HUES64 (cell line): ENCODE data around the gene NDUFB11. TPM values are rescaled to one million over a fixed set of nuclear protein-coding genes. Genes with fewer than 3 reads are reported as not detected.
A peak's percentile ranks its signal among the peaks of the same experiment; 100 is the strongest.

ENCODE experiments used
- H3K27ac ChIP-seq: 2 replicates; pipeline ENCODE4 v1.7.0; 2013; ENCODE audit warnings: low read depth, low read length, inconsistent platforms
- H3K27me3 ChIP-seq: 2 replicates; pipeline ENCODE4 v1.6.1; 2013; ENCODE audit warnings: mild to moderate bottlenecking, low read length; ENCODE audit not compliant: insufficient read depth
- H3K36me3 ChIP-seq: 2 replicates; pipeline ENCODE4 v1.6.1; 2013; ENCODE audit warnings: mild to moderate bottlenecking, low read length; ENCODE audit not compliant: insufficient read depth
- H3K4me1 ChIP-seq: 2 replicates; pipeline ENCODE4 v1.6.1; 2013; ENCODE audit warnings: mild to moderate bottlenecking, low read length, moderate library complexity; ENCODE audit not compliant: insufficient read depth
- H3K4me3 ChIP-seq: 2 replicates; pipeline ENCODE4 v1.5.1; 2013; ENCODE audit warnings: mild to moderate bottlenecking, low read length, moderate library complexity
- H3K9ac ChIP-seq: 2 replicates; pipeline ENCODE4 v1.6.1; 2013; ENCODE audit warnings: mild to moderate bottlenecking, low read depth, low read length
- H3K9me3 ChIP-seq: 2 replicates; pipeline ENCODE4 v1.6.1; 2013; ENCODE audit warnings: low read depth, low read length; ENCODE audit not compliant: insufficient read depth
- WGBS: fragments of 150-250, 120-280 bp; methylation state at CpG from one replicate; pipeline ENCODE4 v1.1.7; 2013; ENCODE audit warnings: missing lambda C conversion rate; 5-methylcytosine and 5-hydroxymethylcytosine counted together
- polyA plus RNA-seq, 2 experiments: library from polyadenylated mRNA; stranded (reverse); fragments of 50-300 nt; gene quantifications; one replicate each; pipeline ENCODE4 v1.2.3, GENCODE V29; 2013

NDUFB11 gene
- 89.2 TPM for polyA plus RNA-seq (2013, experiment 1 of 2)
- 90.6 TPM for polyA plus RNA-seq (2013, experiment 2 of 2)

DNA sequence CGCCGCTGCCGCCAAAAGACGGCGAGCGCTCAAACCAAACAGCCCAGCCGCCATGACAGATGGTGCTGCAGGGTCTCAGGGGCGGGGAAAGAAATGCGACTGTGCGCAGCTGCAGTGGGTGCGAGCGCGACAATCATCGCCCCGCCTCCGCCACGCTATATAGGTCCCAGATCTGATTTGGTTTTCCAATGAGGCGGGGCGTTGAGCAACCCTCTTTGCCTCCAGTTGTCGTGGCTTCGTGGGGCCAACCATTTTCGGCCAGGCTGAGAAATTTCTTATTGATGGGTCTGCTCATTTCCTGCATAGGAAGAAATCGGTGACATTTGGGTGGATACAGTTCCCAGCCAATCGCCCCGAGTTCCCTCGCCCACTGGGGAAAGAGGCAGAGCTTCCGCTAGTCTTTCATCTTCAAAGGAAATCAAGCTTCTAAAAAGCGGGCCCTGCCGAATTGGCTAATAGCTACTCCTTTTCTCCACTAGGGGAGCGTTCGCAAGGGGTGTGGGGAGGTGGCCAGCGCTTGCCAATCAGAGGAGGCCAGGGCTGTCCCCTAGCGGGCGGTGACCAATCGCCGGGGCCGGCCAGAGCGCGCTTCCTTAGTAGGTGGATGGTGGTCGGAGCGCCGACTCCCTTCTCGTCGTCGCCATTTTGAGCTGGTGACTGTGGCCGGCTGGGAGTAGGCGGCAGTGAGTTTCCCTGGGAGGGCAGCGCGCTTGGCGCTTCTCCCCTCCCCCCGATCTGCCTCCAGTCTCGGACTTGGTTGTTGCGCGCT lies at the start of gene NDUFB11, which contains the start of gene RBM10:
Gene NDUFB11, minus strand, starts transcription at position 77 of the 769 bp plus-strand sequence. Its CDS starts 23 bp downstream, at position 54.
Gene RBM10, plus strand, starts transcription at position 596 of the 769 bp plus-strand sequence. CDS start 2,261 bp downstream, outside the sequence.
- Histone ChIP-seq H3K27ac (peak within 1 kb of the TSS; percentile 97), H3K9me3 (no peaks in the 10 kb centered on the region), H3K4me3 (peak within 1 kb of the TSS; percentile 98), H3K36me3 (peaks cover 25% of the 10 kb centered on the region), H3K27me3 (no peaks in the 10 kb centered on the region), H3K9ac (peak within 1 kb of the TSS; percentile 95), H3K4me1 (0 out of 2 replicates have a peak, but pooled peaks cover 5% of the 10 kb centered on the region)
- WGBS: 1% methylated on average over 50 of the region's 54 CpGs

DNA sequence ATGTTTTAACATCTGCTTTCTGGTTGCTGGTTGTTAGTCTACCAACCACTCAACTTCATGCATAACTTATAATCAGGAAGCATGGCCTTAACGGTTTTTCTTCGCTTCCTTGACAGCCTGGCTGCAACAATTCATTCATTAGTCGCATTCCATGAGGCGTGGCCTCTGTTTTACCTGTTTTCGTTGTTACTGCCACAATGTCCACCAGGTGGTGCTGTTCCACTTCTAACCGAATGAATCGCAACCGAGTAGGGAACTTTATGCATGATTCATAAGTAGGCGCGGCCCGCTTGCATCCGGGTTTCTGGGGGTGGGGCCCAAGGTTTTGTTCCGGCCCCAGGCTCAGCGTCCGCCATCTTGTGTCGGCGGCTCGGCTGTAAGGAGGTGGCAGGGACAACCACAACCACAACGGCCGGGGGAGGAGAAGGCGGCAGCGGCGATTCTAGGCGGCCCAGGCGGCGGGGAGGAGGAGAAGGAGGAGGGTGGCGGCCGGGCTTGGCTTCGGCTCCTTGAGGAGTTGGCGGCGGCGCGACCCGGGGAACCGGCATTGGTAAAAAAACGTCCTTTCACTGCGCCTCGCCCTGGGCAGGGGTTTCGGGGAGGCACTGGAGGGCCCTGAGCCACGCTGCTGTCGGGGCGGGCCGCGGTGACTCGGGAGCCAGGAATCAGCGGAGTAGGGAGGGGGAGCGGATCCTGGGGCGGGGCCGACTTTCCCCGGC lies 49.1 kb upstream of the NDUFB11 start, which contains the start of gene UBA1:
Gene UBA1, plus strand, starts transcription at position 355 of the 719 bp plus-strand sequence. CDS start 4,974 bp downstream, outside the sequence.
- Histone ChIP-seq H3K4me1 (peaks cover 21% of the 10 kb centered on the region; the same call in 1 of the 2 replicates), H3K27me3 (peaks cover 6% of the 10 kb centered on the region; the same call in 1 of the 2 replicates), H3K9ac (peak within 1 kb of the TSS; percentile 97), H3K36me3 (peaks cover 33% of the 10 kb centered on the region), H3K27ac (peak within 1 kb of the TSS; percentile 90), H3K9me3 (no peaks in the 10 kb centered on the region), H3K4me3 (peak within 1 kb of the TSS; percentile 94)
- 2% methylated on average over 50 of the region's 50 CpGs for WGBS

DNA sequence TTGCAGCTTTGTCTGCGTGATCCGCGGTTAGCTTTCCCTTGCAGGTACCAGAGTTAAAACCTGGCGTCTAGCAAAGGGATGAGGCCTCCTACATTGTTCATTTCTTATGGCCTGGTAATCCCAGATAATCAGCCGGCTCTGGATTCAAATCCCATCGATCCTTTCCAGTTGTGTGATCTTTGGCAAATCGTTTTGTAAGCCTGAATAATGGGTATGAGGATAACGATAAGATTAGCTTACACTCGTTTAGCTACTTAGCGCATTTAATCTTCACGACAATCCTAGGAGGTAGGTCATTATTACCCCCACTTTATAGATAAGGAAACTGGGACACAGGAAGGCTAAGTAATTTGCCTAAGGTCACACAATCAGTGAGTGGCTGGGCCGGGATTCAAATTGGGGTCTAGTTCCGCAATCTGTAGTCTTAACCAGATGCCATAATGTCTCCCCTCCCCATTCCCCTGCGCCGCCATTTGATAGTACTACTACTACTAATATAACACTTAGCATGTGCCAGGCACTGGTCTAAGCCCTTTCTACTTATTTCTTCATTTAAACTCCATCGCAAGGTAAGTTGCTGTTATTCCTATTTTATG lies 47.4 kb upstream of the NDUFB11 start:
- H3K4me1 ChIP-seq: 0 out of 2 replicates have a peak, but pooled peaks cover 11% of the 10 kb centered on the region
- peaks cover 6% of the 10 kb centered on the region; the same call in 1 of the 2 replicates for H3K27me3 ChIP-seq
- no peak overlapping the region for H3K27ac ChIP-seq
- H3K36me3 ChIP-seq: peaks cover 18% of the 10 kb centered on the region
- no peaks in the 10 kb centered on the region for H3K9me3 ChIP-seq
- peak overlapping the region; percentile 31; the same call in 1 of the 2 replicates for H3K9ac ChIP-seq
- WGBS: 55% methylated on average over 15 of the region's 16 CpGs
- peak overlapping the region; percentile 78 for H3K4me3 ChIP-seq

DNA sequence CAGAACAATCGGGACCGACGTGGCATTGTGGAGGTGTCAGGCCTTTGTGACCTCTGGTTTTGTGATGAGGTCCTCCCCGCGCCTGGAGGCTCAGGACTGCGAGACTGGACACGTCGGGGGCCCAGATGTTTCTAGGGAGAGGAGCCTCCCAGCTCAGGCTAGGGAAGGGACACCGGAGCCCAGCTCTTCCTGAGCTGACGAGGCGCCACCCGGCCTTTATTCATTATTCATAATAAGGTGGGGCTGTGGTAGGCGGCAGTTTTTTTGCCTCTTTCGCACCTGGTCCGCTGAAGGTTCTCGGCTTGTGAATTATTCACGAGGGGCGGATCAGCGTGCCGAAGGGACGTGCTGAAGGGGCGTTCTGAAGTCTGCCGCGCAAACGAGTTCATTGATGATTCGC lies 46.8 kb upstream of the NDUFB11 start:
- Histone ChIP-seq H3K27ac (no peak overlapping the region), H3K4me3 (peak overlapping the region; percentile 78), H3K9ac (peak overlapping the region; percentile 59), H3K9me3 (no peaks in the 10 kb centered on the region), H3K4me1 (0 out of 2 replicates have a peak, but pooled peaks cover 8% of the 10 kb centered on the region), H3K27me3 (peaks cover 6% of the 10 kb centered on the region; the same call in 1 of the 2 replicates), H3K36me3 (peaks cover 18% of the 10 kb centered on the region)
- WGBS: under 1% methylated on average over 23 of the region's 26 CpGs

DNA sequence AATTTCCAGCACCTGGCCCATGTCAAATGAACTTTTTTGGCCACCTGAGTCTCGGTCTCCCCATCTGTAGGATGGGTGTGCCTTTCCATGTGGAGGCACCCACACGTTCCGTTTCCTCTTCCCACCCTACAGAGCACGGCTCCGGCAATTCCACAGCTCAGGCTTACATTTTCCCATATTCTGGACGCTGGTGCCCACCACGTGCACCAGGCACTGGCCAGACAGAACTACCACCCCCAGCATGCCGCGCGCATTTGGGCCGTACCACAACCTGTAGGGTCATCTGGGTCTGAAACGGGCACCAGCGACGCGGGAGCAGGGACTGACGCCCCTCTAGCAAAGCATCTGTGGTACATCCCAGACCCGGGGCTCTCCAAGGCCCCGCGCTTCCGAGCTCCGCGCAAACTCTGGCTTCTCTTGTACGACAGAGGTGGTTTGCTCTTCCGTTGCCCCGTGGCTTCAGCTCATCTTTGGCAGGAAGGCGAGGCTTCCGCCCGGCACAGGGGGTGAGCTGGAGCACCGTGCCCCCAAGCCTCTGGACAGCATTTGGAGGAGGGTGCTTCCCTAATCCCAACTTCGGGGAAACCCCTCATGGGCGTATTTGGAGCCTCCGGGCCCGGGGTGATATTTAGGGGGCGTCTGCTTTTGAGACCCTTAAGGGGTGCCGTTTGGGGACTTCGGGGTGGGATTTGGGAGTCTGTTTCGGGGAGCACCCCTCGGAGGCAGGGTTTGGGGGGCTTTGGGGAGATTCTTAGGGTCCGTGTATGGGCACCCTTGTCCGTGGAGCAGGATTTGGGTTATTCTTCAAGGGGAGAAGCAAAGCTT lies 46.2 kb upstream of the NDUFB11 start:
- Histone ChIP-seq H3K9ac (peak overlapping the region; percentile 59), H3K4me3 (peak overlapping the region; percentile 78), H3K4me1 (0 out of 2 replicates have a peak, but pooled peaks cover 2% of the 10 kb centered on the region), H3K36me3 (peaks cover 18% of the 10 kb centered on the region), H3K27ac (peak overlapping the region; percentile 48; the same call in 1 of the 2 replicates), H3K27me3 (peaks cover 6% of the 10 kb centered on the region; the same call in 1 of the 2 replicates), H3K9me3 (no peaks in the 10 kb centered on the region)
- WGBS: 3% methylated on average over 40 of the region's 40 CpGs

DNA sequence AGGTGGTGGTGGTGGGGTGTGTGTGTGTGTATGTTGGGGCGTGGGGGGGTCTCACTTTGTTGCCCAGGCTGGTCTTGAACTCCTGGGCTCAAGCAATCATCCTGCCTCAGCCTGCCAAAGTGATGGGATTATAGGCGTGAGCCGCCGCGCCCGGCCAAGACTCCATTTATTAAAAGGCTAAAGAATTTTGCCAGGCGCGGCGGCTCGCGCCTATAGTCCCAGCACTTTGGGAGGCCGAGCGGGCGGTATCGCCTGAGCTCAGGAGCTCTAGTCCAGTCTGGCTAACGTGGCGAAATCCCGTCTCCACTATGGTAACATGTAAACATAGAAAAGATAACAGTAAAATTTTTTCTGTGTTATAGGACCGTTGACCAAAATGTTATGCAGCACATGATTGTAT lies 45.4 kb upstream of the NDUFB11 start:
- Histone ChIP-seq H3K4me3 (no peak overlapping the region; the same call in 1 of the 2 replicates), H3K27ac (no peak overlapping the region), H3K9me3 (no peaks in the 10 kb centered on the region), H3K4me1 (no peaks in the 10 kb centered on the region), H3K9ac (no peak overlapping the region), H3K36me3 (peaks cover 20% of the 10 kb centered on the region), H3K27me3 (peaks cover 6% of the 10 kb centered on the region; the same call in 1 of the 2 replicates)
- WGBS: 91% methylated on average over 17 of the region's 19 CpGs

DNA sequence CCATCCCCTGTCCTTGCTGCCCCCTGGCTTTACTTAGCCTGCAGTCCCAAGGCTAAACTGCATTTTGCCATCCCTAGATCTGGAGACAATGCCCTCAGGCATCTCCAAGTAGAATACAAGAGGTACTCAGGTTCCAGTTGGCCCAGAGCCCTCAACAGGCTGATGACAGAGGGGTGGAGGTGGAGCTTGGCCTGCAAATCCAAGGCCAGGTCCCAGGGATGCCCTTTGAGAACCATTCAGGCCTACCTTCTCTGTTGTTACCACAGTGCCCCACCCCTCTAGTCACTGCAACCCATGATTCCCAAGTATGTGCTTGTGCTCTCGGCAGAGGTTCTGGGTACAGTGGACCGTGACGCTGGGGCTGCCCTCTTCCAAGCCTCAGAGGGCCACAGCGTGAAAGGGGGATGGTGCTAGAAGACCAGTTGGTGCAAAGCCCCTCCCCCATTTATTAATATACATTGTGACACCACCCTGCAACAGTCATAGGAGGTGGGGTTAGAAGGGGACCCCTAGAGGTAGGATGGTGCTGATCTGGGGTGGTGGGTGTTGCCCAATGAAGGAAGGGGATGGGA lies 42.7 kb upstream of the NDUFB11 start:
- no peak overlapping the region for H3K27ac ChIP-seq
- H3K27me3 ChIP-seq: peaks cover 6% of the 10 kb centered on the region; the same call in 1 of the 2 replicates
- peaks cover 34% of the 10 kb centered on the region for H3K36me3 ChIP-seq
- H3K9ac ChIP-seq: no peak overlapping the region
- H3K9me3 ChIP-seq: no peaks in the 10 kb centered on the region
- H3K4me1 ChIP-seq: no peaks in the 10 kb centered on the region
- H3K4me3 ChIP-seq: no peak overlapping the region
- WGBS: no CpG with 5 or more reads among the region's 4 CpGs

DNA sequence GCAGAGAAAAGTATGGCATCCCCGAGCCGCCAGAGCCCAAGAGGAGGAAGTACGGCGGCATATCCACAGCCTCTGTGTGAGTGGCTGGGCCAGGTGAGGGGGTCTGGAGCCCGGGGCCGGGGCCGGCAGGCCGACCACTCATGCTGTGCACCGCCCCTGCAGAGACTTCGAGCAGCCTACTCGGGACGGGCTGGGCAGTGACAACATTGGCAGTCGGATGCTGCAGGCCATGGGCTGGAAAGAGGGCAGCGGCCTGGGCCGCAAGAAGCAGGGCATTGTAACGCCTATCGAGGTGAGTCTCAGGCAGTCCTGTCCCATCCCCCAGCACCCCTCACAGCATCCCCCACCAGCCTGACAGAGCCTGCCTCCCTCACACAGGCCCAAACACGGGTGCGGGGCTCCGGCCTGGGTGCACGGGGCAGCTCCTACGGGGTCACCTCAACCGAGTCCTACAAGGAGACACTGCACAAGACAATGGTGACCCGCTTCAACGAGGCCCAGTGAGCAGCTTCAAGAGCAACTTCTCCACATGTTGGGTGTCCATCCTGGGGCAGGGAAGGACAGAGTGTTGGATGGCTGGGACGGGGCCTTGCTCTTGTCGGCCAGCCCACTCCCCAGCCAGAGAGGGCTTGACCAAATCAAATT lies 41.7 kb upstream of the NDUFB11 start:
- no peak overlapping the region for H3K27ac ChIP-seq
- H3K9me3 ChIP-seq: no peaks in the 10 kb centered on the region
- H3K36me3 ChIP-seq: peaks cover 44% of the 10 kb centered on the region
- H3K4me3 ChIP-seq: no peak overlapping the region
- no peaks in the 10 kb centered on the region for H3K27me3 ChIP-seq
- WGBS: 94% methylated on average over 27 of the region's 27 CpGs
- no peak overlapping the region for H3K9ac ChIP-seq
- H3K4me1 ChIP-seq: no peaks in the 10 kb centered on the region

DNA sequence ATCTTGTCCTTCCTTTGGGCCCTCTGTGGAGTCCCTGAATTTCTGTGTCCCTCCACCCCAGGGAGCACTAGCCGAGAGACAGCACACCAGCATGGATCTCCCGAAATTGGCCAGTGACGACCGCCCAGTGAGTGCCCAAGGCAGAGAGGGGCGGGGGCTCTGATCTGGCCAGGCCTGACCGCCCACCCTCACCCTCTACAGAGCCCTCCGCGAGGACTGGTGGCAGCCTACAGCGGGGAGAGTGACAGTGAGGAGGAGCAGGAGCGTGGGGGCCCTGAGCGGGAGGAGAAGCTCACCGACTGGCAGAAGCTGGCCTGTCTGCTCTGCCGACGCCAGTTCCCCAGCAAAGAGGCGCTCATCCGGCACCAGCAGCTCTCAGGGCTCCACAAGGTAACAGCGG lies 40.7 kb upstream of the NDUFB11 start:
- WGBS: 94% methylated on average over 16 of the region's 17 CpGs

More for the DNA sequence above, 40.7 kb upstream of the NDUFB11 start:
- Histone ChIP-seq H3K9me3 (no peaks in the 10 kb centered on the region), H3K4me1 (no peaks in the 10 kb centered on the region), H3K4me3 (no peak overlapping the region), H3K9ac (no peak overlapping the region), H3K27me3 (no peaks in the 10 kb centered on the region), H3K27ac (no peak overlapping the region), H3K36me3 (peaks cover 53% of the 10 kb centered on the region)
